Measurements from ENCODE around the gene HEPHL1. TPM values are rescaled to one million over a fixed set of nuclear protein-coding genes. Genes with fewer than 3 reads are reported as not detected.

Gene HEPHL1
- total RNA-seq, 2 experiments from 2014 or later: not detected

DNA sequence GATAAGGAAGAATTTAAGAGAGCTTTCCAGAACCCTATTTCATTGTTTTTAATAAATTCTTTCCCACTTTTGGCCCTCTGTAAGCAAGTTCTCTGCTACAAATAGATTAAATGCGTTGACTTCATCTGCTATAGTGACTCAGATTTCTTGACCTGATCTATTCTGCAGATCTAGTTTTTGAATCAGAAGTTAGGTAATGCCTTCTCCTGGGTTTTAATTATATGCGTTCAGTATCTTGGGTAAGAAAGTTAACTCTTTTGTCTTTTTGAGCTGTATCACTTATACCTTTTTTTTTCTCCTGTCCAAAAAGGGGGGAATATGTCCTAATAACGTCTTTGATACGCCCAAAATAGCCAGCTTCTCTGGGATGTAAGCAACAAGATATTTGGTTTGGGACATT, 2.4 kb upstream of the HEPHL1 start:
- POLR2A ChIA-PET: no interaction called here
- H3K4me1 Mint-ChIP-seq (ENCODE audit: low read depth): no peaks in the 10 kb centered on the region
- peaks cover 9% of the 10 kb centered on the region for H3K27me3 Mint-ChIP-seq
- ATAC-seq: no peak
- H3K36me3 Mint-ChIP-seq (ENCODE audit: low read depth): no peaks in the 10 kb centered on the region
- peaks cover 6% of the 10 kb centered on the region for H3K9me3 Mint-ChIP-seq
- no peak for DNase-seq
- H3K4me3 Mint-ChIP-seq: no peak overlapping the region
- intact Hi-C loops (cut with micrococcal nuclease): no loop called here
- TF ChIP-seq, protein P1, sequence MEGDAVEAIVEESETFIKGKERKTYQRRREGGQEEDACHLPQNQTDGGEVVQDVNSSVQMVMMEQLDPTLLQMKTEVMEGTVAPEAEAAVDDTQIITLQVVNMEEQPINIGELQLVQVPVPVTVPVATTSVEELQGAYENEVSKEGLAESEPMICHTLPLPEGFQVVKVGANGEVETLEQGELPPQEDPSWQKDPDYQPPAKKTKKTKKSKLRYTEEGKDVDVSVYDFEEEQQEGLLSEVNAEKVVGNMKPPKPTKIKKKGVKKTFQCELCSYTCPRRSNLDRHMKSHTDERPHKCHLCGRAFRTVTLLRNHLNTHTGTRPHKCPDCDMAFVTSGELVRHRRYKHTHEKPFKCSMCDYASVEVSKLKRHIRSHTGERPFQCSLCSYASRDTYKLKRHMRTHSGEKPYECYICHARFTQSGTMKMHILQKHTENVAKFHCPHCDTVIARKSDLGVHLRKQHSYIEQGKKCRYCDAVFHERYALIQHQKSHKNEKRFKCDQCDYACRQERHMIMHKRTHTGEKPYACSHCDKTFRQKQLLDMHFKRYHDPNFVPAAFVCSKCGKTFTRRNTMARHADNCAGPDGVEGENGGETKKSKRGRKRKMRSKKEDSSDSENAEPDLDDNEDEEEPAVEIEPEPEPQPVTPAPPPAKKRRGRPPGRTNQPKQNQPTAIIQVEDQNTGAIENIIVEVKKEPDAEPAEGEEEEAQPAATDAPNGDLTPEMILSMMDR (IDR thresholded peaks at IDR 0.05): no peak
- H3K27ac Mint-ChIP-seq: no peak overlapping the region
- CTCF ChIA-PET: no interaction called here

DNA sequence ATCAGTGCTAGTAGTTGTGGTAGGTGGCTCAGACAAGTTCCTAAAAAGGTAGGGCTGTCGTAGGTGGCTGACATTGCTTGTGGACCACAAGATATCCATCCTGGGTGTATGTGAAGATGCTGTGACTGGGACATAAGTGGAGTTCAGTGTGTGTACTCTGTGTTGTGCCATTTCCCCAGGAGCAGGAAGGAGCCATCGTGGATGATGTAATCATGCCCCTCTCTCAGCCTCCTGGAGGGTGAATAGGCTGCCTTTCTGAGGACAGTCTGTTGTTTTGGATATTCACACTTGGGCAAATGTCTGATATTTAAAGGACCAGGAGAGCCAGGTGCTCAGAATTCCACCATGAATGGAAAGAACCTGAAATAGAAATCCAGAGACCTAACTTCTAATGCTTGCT, 2.7 kb downstream of the HEPHL1 start:
- Mint-ChIP-seq H3K9me3 (no peaks in the 10 kb centered on the region), H3K4me3 (no peak overlapping the region), H3K4me1 (ENCODE audit: low read depth) (no peaks in the 10 kb centered on the region), H3K27me3 (peaks cover 7% of the 10 kb centered on the region), H3K27ac (no peak overlapping the region), H3K36me3 (ENCODE audit: low read depth) (no peaks in the 10 kb centered on the region)
- ATAC-seq: no peak
- DNase-seq: no peak
- intact Hi-C loops (cut with micrococcal nuclease): no loop called here
- POLR2A ChIA-PET: no interaction called here
- CTCF ChIA-PET: no interaction called here
- TF ChIP-seq, protein P1 (IDR thresholded peaks at IDR 0.05): no peak

DNA sequence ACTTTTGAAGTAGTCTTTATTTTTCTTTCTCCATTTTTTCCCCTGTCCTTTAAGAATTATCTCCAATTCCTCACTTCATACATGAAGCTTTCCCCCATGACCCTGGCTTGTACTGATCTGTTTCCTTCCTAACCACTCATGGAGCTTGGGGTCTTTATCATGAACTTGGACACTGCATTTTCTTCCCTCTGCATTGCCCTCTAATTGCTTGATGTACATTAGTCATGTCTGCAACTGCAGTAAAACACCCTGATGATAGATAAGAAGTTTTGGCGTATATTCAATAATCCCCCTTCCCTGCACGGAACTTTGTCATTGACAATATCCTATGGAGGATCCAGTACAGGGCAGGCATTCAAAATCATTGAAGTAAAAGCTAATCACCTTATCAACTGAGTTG, 3.4 kb downstream of the HEPHL1 start:
- no peaks in the 10 kb centered on the region for H3K9me3 Mint-ChIP-seq
- H3K27ac Mint-ChIP-seq: no peak overlapping the region
- intact Hi-C loops (cut with micrococcal nuclease): no loop called here
- ATAC-seq (no peak), DNase-seq (no peak)
- CTCF ChIA-PET: no interaction called here
- no peaks in the 10 kb centered on the region for H3K4me1 Mint-ChIP-seq (ENCODE audit: low read depth)
- no peak overlapping the region for H3K4me3 Mint-ChIP-seq
- POLR2A ChIA-PET: no interaction called here
- TF ChIP-seq, protein P1 (IDR thresholded peaks at IDR 0.05): no peak
- H3K27me3 Mint-ChIP-seq: peaks cover 7% of the 10 kb centered on the region
- no peaks in the 10 kb centered on the region for H3K36me3 Mint-ChIP-seq (ENCODE audit: low read depth)

DNA sequence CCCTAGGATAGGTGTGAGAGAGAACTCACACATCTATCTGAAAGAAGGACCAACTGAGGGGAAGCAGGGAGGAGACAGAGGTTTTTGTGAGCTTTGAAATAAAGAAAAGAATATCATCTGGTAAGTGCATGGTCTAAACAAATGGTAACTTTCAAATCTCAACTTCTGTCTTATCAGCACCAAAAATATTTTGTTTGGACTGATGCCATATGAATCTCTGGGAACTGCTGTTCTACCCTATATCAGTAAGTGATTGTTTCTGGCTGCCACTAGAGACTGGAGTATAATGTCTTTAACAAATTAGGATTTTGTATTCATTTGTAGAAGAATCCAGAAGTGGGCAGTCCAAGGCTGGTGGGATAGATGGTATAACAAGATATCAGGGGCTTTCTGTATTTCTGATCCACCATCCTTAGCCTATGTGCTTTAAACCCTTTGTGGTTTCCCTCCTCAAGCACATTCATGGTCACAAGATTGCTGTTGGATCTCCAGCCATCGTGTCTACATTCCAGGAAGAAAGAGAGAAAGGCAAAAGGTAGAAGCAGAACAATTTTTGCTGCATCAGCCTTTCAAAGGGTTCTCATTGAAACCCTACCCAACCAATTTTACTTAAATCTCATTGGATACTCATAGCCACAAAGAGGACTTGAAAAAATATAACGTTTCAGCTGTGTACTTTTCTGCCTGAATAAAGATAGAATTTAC, 4.7 kb downstream of the HEPHL1 start:
- TF ChIP-seq, protein P1 (IDR thresholded peaks at IDR 0.05): no peak
- intact Hi-C loops (cut with micrococcal nuclease): no loop called here
- CTCF ChIA-PET: no interaction called here
- Mint-ChIP-seq H3K27me3 (peaks cover 4% of the 10 kb centered on the region), H3K4me3 (no peak overlapping the region), H3K36me3 (ENCODE audit: low read depth) (no peaks in the 10 kb centered on the region), H3K27ac (no peak overlapping the region), H3K4me1 (ENCODE audit: low read depth) (no peaks in the 10 kb centered on the region), H3K9me3 (no peaks in the 10 kb centered on the region)
- DNase-seq (no peak), ATAC-seq (no peak)
- POLR2A ChIA-PET: no interaction called here

DNA sequence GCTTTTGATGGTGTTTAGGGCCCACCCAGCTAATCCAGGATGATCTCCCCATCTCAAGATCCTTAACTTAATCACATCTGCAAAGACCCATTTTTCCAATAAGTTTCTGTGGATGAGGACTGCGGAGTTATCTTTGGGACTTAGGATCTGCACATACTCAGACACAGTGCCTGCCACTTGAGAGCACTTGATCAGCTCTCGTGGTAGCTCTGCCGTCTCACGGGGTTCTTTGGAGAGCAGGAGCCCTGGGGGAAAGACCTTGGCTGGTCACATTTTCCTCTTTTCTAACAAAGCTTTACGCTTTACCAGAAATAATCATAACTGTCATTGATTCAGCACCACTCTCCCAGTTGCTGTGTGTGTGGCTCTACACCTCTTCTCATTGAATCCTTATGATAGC, 6.1 kb downstream of the HEPHL1 start:
- Mint-ChIP-seq H3K27me3 (peaks cover 2% of the 10 kb centered on the region), H3K4me3 (no peak overlapping the region), H3K27ac (no peak overlapping the region), H3K4me1 (ENCODE audit: low read depth) (no peaks in the 10 kb centered on the region), H3K36me3 (ENCODE audit: low read depth) (no peaks in the 10 kb centered on the region), H3K9me3 (no peaks in the 10 kb centered on the region)
- intact Hi-C loops (cut with micrococcal nuclease): no loop called here
- TF ChIP-seq, protein P1 (IDR thresholded peaks at IDR 0.05): no peak
- no peak for ATAC-seq
- POLR2A ChIA-PET: no interaction called here
- no peak for DNase-seq
- CTCF ChIA-PET: no interaction called here

All from activated CD8-positive, alpha-beta T cell treated with anti-CD3 and anti-CD28 coated beads for 36 hours (primary cell).